ENCODE measurements around the gene PTPN23. TPM values are rescaled to one million over a fixed set of nuclear protein-coding genes. Genes with fewer than 3 reads are reported as not detected.

PTPN23 gene
- total RNA-seq, 1 donor from 2014 or later, result 33.7 TPM

DNA sequence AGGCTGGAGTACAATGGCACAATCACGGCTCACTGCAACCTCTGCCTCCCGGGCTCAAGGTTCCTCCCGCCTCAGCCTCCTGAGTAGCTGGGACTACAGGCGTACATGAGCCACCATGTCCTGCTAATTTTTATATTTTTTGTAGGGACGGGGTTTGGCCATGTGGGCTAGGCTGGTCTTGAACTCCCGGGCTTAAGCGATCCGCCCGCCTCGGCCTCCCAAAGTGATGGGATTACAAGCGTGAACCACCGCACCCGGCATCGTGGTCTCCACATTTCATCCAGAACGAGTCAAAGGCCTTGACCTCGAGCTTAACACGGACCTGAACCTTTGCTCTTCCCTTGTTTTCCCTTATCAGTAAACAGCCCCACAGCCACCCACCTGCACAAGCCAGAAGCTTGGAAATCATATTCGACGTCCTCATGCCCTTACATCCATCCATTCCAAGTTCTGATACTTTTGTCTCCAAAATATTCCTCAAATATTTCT is 1.4 kb upstream of the PTPN23 start:
- intact Hi-C loops (cut with micrococcal nuclease), result no loop called here
- Mint-ChIP-seq H3K27me3 (ENCODE audit: insufficient read depth) (no peaks in the 10 kb centered on the region), H3K27ac (peak overlapping the region; percentile 100), H3K36me3 (ENCODE audit: low read depth) (peaks cover 14% of the 10 kb centered on the region), H3K4me3 (peak overlapping the region; percentile 100), H3K9me3 (no peaks in the 10 kb centered on the region), H3K4me1 (ENCODE audit: low read depth) (peaks cover 41% of the 10 kb centered on the region)
- no peak for DNase-seq (ENCODE audit: low spot score)

DNA sequence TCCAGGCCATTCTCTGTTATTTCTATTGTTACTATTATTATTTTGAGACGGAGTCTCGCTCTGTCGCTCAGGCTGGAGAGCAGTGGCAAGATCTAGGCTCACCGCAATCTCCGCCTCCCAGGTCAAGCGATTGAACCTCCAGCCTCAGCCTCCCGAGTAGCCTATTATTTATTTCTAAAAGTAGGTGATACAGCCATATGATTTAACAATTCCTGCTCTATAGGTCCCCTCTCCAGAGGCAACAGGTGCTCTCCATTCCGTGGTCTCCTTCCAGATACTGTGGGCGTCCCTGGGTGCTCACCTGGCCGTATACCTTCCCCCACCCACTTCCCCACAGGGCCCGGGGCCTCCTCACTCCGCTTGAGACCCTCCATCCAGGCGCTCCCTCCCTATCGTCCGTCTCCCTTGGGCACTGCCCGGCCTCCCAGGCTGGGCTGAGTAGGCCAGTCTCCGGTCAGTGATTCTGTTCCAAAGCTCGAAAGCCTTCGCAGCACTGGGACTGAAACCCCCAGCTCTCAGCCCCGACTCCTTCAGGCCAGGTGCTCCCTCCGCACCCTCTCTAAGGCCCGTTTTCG is 708 bp upstream of the PTPN23 start:
- Mint-ChIP-seq H3K9me3 (no peaks in the 10 kb centered on the region), H3K27me3 (ENCODE audit: insufficient read depth) (no peaks in the 10 kb centered on the region), H3K36me3 (ENCODE audit: low read depth) (peaks cover 17% of the 10 kb centered on the region), H3K4me3 (peak overlapping the region; percentile 100), H3K27ac (peak overlapping the region; percentile 100), H3K4me1 (ENCODE audit: low read depth) (peaks cover 41% of the 10 kb centered on the region)
- intact Hi-C loops (cut with micrococcal nuclease), result loop anchor here (1.0 to 5.0 kb wide), 8 partner anchors 41 to 423 kb away; partner anchors contain the start of genes CCDC12, DHX30, ELP6 and KIF9
- DNase-seq (ENCODE audit: low spot score), result no peak

DNA sequence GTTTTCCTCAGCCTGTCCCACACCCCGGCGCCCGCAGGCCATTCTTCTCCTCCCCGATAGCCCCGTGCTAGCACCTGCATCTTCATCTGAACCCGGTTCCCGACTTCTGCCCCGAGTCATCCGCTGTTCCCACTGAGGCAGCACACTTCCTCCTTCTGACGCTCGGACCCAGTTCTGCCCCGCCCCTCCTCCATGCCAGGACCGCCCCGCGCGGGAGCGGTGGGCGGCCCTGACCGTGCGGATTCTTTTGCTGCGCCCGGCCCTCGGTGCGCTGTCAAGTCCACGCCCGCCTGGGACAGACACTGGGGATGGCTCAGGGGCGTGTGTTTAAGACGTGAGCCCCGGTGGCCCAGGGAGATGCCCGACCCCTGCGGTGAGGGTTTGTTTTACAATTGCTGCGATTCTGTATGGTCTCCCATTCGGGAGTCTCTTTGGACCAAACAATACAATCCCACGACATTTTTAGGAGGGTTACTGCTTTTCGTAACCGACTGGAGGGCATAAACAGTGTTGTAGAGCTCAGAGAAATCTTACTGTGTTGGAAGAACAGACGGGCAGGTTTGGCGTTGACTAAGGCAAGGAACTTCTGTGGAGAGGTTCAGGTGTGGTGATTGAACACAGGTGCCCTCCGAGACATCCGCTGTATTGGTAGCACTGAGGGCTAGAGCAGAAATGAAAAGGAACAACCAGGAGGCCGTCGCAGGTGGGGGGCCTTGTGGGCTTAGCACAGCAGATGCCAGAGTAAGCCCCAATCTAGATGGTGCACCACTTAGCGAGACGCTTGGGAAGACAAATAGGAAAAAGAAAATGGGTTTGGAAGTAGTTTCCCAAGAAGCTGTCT is 716 bp downstream of the PTPN23 start:
- Mint-ChIP-seq H3K4me1 (ENCODE audit: low read depth) (peaks cover 49% of the 10 kb centered on the region), H3K36me3 (ENCODE audit: low read depth) (peaks cover 22% of the 10 kb centered on the region), H3K27me3 (ENCODE audit: insufficient read depth) (no peaks in the 10 kb centered on the region), H3K4me3 (peak overlapping the region; percentile 100), H3K27ac (peak overlapping the region; percentile 100), H3K9me3 (no peaks in the 10 kb centered on the region)
- intact Hi-C loops (cut with micrococcal nuclease), result loop anchor here (1.0 to 5.0 kb wide), 3 partner anchors 324 to 421 kb away; partner anchors contain the start of gene DHX30
- peak; percentile 78 for DNase-seq (ENCODE audit: low spot score)

DNA sequence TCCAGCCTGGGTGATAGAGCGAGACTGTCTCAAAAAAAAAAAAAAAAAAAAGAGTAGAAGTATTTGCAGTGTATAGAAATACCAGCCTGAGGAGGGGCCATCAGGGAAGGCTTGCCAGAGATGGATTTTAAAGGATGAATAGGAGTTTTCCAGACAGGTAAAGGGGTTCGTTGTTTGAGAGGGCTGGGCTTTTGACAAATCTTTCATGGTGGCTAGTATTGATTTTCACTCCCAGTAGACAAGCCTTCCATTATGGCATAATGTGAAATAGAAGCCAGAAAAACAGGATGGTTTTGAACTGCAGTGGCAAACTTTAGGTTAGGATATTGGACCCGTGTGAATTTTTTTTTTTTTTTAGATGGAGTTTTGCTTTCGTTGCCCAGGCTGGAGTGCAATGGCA is 3.6 kb downstream of the PTPN23 start:
- Mint-ChIP-seq H3K36me3 (ENCODE audit: low read depth) (peaks cover 28% of the 10 kb centered on the region), H3K27me3 (ENCODE audit: insufficient read depth) (no peaks in the 10 kb centered on the region), H3K27ac (no peak overlapping the region), H3K9me3 (no peaks in the 10 kb centered on the region), H3K4me3 (no peak overlapping the region), H3K4me1 (ENCODE audit: low read depth) (peaks cover 48% of the 10 kb centered on the region)
- intact Hi-C loops (cut with micrococcal nuclease), result loop anchor here (5.0 kb wide), 1 partner anchor 327 kb away; no protein-coding TSS in a partner anchor
- no peak for DNase-seq (ENCODE audit: low spot score)

DNA sequence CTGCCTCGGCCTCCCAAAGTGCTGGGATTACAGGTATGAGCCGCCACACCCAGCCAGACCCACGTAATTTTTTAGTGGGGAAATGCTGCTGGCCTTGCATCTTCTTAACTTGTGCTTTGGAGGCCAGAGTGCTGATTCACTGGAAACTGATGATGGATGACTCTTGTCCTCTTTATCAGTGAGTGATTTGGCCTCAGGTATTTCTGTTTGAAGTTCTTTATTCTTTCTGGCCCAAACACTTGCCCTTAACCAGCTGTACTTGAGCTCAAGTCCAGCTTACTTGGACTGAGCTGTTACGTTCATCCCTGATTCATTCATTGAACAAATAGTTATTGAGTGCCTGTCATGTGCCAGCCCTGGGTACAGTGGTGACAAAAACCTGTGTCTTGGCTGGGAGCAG is 4.2 kb downstream of the PTPN23 start:
- no peak overlapping the region for H3K4me3 Mint-ChIP-seq
- H3K4me1 Mint-ChIP-seq (ENCODE audit: low read depth), result peaks cover 42% of the 10 kb centered on the region
- no peak overlapping the region for H3K27ac Mint-ChIP-seq
- H3K9me3 Mint-ChIP-seq, result no peaks in the 10 kb centered on the region
- H3K36me3 Mint-ChIP-seq (ENCODE audit: low read depth), result peaks cover 25% of the 10 kb centered on the region
- no peaks in the 10 kb centered on the region for H3K27me3 Mint-ChIP-seq (ENCODE audit: insufficient read depth)
- intact Hi-C loops (cut with micrococcal nuclease), result no loop called here
- DNase-seq (ENCODE audit: low spot score), result no peak

DNA sequence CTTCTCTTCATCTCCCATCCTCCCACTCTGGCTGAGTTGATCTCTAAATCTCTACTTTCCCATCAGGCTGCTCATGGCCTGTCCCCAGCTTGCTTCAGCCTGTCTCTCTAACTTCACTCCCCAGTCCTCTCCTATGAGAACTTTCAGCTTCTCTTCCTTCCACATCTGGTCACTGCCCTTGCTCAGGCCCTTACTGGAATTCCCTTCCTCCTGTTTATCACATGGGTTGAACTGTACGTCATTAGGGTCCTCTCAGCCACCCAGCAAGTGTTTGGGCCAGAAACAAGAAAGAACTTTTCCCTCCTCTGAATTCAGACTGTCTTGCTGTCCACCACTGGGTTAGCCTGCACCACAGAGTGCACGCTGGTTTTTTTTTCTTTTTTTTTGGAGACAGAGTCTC is 5.0 kb downstream of the PTPN23 start:
- Mint-ChIP-seq H3K9me3 (no peaks in the 10 kb centered on the region), H3K27me3 (ENCODE audit: insufficient read depth) (no peaks in the 10 kb centered on the region), H3K27ac (peak overlapping the region; percentile 13), H3K36me3 (ENCODE audit: low read depth) (peaks cover 22% of the 10 kb centered on the region), H3K4me1 (ENCODE audit: low read depth) (peaks cover 37% of the 10 kb centered on the region), H3K4me3 (no peak overlapping the region)
- intact Hi-C loops (cut with micrococcal nuclease), result no loop called here
- no peak for DNase-seq (ENCODE audit: low spot score)

DNA sequence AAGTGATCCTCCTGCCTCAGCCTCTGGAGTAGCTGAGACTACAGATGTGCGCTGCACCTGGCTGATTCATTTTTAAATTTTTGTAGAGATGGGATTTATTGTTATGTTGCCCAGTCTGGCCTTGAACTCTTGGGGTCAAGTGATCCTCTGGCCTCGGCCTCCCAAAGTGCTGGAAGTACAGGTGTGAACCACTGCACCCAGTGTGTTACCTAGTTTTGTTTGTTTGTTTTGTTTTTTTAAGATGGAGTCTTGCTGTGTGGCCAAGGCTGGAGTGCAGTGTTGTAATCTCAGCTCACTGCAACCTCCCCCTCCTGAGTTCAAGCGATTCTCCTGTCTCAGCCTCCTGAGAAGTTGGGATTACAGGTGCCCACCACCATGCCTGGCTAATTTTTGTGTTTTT is 12.1 kb downstream of the PTPN23 start:
- no peak for DNase-seq (ENCODE audit: low spot score)
- peaks cover 6% of the 10 kb centered on the region for H3K4me1 Mint-ChIP-seq (ENCODE audit: low read depth)
- intact Hi-C loops (cut with micrococcal nuclease), result no loop called here
- no peak overlapping the region for H3K4me3 Mint-ChIP-seq
- no peak overlapping the region for H3K27ac Mint-ChIP-seq
- H3K36me3 Mint-ChIP-seq (ENCODE audit: low read depth), result peaks cover 8% of the 10 kb centered on the region
- no peaks in the 10 kb centered on the region for H3K9me3 Mint-ChIP-seq
- H3K27me3 Mint-ChIP-seq (ENCODE audit: insufficient read depth), result no peaks in the 10 kb centered on the region

DNA sequence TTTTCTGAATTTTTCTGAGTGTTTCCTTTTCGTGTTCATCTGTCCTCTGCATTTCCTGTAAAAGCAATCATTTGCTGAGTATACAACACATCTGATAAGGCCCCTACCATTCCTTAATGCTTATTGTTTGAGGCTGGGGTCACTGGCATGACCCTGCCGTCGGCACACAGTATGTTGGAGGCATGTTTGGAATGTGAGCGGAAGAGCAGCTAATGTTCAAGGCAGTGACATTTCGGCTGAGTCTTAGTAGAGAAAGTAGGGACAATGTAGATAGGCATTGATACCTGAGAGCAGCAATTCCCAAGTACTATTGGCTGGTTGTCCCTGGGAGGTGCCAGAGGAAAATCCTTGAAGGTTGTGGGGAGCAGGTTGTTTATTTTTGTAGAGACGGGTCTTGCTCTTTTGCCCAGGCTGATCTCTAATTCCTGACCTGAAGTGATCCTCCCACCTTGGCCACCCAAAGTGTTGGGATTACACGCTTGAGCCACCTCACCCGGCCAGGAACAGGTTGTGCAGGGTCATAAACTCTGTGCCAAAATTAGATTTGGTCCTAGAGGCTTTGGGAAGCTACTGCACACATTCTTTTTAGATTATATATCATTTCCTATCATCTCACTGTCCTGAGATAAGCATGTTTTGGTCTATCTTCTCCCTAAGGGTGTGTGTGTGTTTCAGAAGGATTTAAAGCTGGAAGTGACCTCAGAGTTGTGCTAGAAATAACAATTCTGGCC is 13.5 kb downstream of the PTPN23 start:
- Mint-ChIP-seq H3K4me1 (ENCODE audit: low read depth) (peaks cover 7% of the 10 kb centered on the region), H3K4me3 (no peak overlapping the region), H3K27ac (peak overlapping the region; percentile 13), H3K36me3 (ENCODE audit: low read depth) (peaks cover 7% of the 10 kb centered on the region), H3K27me3 (ENCODE audit: insufficient read depth) (no peaks in the 10 kb centered on the region), H3K9me3 (no peaks in the 10 kb centered on the region)
- intact Hi-C loops (cut with micrococcal nuclease), result no loop called here
- no peak for DNase-seq (ENCODE audit: low spot score)

DNA sequence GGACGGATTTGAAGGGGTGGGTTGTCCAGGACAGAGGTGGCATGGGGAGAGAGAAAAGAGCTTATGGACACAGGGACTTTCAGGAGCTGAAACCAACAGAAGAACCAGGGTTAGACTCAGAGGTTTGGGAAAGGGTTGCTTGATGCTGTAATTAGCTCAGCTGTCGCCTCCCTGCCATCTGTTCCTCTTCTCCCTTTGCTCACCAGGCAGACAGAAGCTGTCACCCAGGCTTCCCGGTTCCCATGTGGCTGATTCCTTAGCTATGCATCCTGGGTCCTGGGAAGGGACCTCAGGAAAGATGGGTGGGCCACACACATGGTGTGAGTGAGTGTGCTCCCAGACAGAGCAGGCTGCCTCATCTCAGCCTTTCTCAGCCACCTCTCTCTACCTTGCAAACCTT is 14.1 kb downstream of the PTPN23 start:
- H3K27ac Mint-ChIP-seq, result no peak overlapping the region
- no peaks in the 10 kb centered on the region for H3K9me3 Mint-ChIP-seq
- H3K36me3 Mint-ChIP-seq (ENCODE audit: low read depth), result peaks cover 9% of the 10 kb centered on the region
- H3K4me1 Mint-ChIP-seq (ENCODE audit: low read depth), result peaks cover 10% of the 10 kb centered on the region
- H3K27me3 Mint-ChIP-seq (ENCODE audit: insufficient read depth), result no peaks in the 10 kb centered on the region
- no peak overlapping the region for H3K4me3 Mint-ChIP-seq
- no peak for DNase-seq (ENCODE audit: low spot score)
- intact Hi-C loops (cut with micrococcal nuclease), result no loop called here

DNA sequence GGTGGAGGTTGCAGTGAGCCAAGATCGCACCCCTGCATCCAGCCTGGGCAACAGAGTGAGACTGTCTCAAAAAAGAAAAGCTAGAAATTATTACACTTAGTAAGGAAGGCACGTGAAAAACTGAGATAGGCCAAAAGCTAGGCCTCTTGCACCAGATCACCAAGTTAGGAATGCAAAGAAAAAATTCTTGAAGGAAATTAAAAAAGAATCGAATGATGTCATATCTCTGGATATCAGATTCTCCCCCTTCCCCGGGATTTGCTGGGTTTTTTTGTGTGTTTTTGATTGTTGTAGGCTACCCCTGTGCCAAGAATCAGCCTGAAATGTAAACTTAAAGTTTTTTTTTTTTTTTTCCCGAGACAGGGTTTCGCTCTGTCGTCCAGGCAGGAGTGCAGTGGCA is 17.4 kb downstream of the PTPN23 start:
- Mint-ChIP-seq H3K27me3 (ENCODE audit: insufficient read depth) (no peaks in the 10 kb centered on the region), H3K9me3 (no peaks in the 10 kb centered on the region), H3K27ac (no peak overlapping the region), H3K4me3 (no peak overlapping the region), H3K36me3 (ENCODE audit: low read depth) (peaks cover 9% of the 10 kb centered on the region), H3K4me1 (ENCODE audit: low read depth) (peaks cover 10% of the 10 kb centered on the region)
- no peak for DNase-seq (ENCODE audit: low spot score)
- intact Hi-C loops (cut with micrococcal nuclease), result no loop called here

DNA sequence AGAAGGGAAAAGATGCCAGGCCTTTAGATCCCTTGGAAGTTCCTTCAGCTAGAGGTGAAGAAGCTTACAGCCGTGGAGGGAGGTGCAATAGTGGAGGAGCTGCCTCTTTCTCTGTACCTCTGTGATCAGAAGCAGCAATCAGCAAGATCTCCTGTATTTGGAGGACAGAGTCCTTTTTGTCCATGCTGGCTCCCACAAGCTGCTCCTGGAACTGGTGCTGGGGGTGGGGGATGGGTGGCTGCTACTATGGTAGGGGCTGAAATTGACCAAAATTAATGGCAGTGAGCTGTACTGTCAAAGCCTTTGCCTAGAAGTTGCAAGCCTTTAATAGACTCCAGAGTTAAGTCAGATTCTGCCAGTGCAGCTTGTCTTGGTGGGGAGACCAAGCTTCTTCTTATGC is 18.2 kb downstream of the PTPN23 start:
- Mint-ChIP-seq H3K27ac (no peak overlapping the region), H3K9me3 (no peaks in the 10 kb centered on the region), H3K4me3 (no peak overlapping the region), H3K4me1 (ENCODE audit: low read depth) (peaks cover 8% of the 10 kb centered on the region), H3K27me3 (ENCODE audit: insufficient read depth) (no peaks in the 10 kb centered on the region), H3K36me3 (ENCODE audit: low read depth) (peaks cover 9% of the 10 kb centered on the region)
- DNase-seq (ENCODE audit: low spot score), result no peak
- intact Hi-C loops (cut with micrococcal nuclease), result no loop called here

DNA sequence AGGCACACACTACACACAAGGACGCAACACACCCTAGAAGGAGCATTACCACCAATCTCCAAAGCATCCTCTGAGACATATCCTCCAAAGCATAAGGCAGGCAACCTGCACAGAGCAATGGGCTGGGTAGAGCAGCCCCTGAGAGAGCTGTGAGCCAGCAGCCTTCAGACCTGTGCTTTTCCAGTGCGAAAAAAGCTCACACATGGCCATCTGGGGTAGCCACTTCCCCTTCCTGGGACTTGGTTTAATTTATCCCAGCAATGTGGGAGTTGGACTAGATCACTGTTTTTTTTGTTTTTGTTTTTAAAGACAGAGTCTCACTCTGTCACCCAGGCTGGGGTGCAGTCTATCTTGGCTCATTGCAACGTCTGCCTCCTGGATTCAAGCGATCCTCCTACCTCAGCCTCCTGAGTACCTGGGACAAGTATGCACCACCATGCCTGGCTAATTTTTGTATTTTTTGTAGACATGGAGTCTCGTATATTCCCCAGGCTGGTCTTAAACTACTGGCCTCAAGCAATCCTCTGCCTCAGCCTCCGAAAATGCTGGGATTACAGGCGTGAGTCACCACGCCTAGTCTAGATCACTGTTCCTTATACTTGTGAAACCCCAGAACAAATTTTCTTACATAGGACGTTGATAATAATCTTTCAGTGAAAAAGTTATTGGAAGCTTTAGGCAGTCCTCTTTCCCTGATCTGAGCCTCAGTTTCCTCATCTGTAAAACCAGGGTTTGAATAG is 18.9 kb downstream of the PTPN23 start:
- peaks cover 7% of the 10 kb centered on the region for H3K36me3 Mint-ChIP-seq (ENCODE audit: low read depth)
- no peaks in the 10 kb centered on the region for H3K9me3 Mint-ChIP-seq
- intact Hi-C loops (cut with micrococcal nuclease), result no loop called here
- H3K4me1 Mint-ChIP-seq (ENCODE audit: low read depth), result peaks cover 6% of the 10 kb centered on the region
- H3K27me3 Mint-ChIP-seq (ENCODE audit: insufficient read depth), result no peaks in the 10 kb centered on the region
- DNase-seq (ENCODE audit: low spot score), result no peak
- H3K27ac Mint-ChIP-seq, result no peak overlapping the region
- no peak overlapping the region for H3K4me3 Mint-ChIP-seq

Data from activated T-helper 1 cell treated with anti-CD3 and anti-CD28 coated beads, Interleukin-12 subunit alpha, Interleukin-12 subunit beta, Interleukin-2, Interleukin-4 antibody, amounts not matched to agents 30 ng/mL and 10 ng/mL and 1 ng/mL, durations not matched to agents 14 hours and 24 hours and 36 hours (primary cell).